K562 (cell line): ENCODE measurements around the gene PLA1A.

Source experiments
- KLF13 ChIP-seq: fragments of 450-650 bp; IDR thresholded peaks from 2 replicates; pipeline ENCODE4 v1.6.1; 2016; ENCODE audit warnings: missing genetic modification characterization, low read depth, mild to moderate bottlenecking, missing compliant biosample characterization, moderate library complexity, borderline replicate concordance
- PHF8 ChIP-seq: fragments of 200-600 bp; sonication (generic); IDR thresholded peaks from 2 replicates; pipeline ENCODE4 v1.6.1; 2012; ENCODE audit warnings: mixed run types, mild to moderate bottlenecking, inconsistent platforms, low read length, moderate library complexity, borderline replicate concordance
- POLR2AphosphoS5 ChIP-seq: IDR thresholded peaks from 2 replicates; pipeline ENCODE4 v1.6.1; 2011; ENCODE audit warnings: mild to moderate bottlenecking, low read depth, low read length, moderate library complexity; ENCODE audit not compliant: control insufficient read depth, insufficient read depth
- ZNF780A ChIP-seq: fragments of 250-450 bp; sonication (Bioruptor Pico); IDR thresholded peaks from 2 replicates; pipeline ENCODE4 v1.5.0; 2021; ENCODE audit warnings: mild to moderate bottlenecking
- TF ChIP-seq, protein P1 (sequence below): fragments of 250-450 bp; sonication (Bioruptor Pico); IDR thresholded peaks from 2 replicates; pipeline ENCODE4 v1.4.0; 2020; ENCODE audit warnings: borderline replicate concordance
- TF ChIP-seq, protein P2 (sequence below): sonication (generic); formaldehyde crosslinking; IDR thresholded peaks from 2 replicates; pipeline ENCODE4 v1.8.1; 2022; ENCODE audit warnings: missing genetic modification reagents

DNA sequence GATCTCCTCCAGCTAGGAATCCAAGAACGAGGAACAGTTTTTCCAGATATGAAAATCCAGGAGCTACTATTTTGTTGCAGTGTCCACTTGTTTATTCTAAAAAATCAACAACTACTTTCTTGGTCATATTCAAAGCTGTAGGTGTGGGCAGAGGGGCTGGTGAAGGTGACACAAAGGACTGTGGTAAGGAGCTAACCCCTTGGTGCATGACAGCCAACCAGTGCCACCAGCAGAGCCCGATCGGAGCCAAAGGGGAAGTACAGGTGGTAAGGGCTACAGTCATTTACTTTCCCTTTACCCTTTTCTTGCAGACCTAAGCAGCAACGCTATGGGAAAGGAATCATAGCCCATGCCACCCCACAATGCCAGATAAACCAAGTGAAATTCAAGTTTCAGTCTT is 30.7 kb downstream of the PLA1A start:
- TF ChIP-seq, protein P1, sequence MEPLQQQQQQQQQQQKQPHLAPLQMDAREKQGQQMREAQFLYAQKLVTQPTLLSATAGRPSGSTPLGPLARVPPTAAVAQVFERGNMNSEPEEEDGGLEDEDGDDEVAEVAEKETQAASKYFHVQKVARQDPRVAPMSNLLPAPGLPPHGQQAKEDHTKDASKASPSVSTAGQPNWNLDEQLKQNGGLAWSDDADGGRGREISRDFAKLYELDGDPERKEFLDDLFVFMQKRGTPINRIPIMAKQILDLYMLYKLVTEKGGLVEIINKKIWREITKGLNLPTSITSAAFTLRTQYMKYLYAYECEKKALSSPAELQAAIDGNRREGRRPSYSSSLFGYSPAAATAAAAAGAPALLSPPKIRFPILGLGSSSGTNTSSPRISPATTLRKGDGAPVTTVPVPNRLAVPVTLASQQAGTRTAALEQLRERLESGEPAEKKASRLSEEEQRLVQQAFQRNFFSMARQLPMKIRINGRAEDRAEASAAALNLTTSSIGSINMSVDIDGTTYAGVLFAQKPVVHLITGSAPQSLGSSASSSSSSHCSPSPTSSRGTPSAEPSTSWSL, result no peak
- TF ChIP-seq PHF8 (no peak), KLF13 (no peak), POLR2AphosphoS5 (no peak), ZNF780A (no peak)
- TF ChIP-seq, protein P2, sequence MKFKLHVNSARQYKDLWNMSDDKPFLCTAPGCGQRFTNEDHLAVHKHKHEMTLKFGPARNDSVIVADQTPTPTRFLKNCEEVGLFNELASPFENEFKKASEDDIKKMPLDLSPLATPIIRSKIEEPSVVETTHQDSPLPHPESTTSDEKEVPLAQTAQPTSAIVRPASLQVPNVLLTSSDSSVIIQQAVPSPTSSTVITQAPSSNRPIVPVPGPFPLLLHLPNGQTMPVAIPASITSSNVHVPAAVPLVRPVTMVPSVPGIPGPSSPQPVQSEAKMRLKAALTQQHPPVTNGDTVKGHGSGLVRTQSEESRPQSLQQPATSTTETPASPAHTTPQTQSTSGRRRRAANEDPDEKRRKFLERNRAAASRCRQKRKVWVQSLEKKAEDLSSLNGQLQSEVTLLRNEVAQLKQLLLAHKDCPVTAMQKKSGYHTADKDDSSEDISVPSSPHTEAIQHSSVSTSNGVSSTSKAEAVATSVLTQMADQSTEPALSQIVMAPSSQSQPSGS (CRISPR knock-in tag), result no peak
